Putamen (tissue), 1 donor: ENCODE measurements around the gene PTPN3.

Experiments
- DNase-seq: peaks from one replicate; pipeline ENCODE4 v3.0.0-alpha.2; 2016; ENCODE audit warnings: low spot score

Gene PTPN3

GRCh38 chr9:109506097-109506712 lies 8.1 kb upstream of the PTPN3 start:
- DNase-seq, result no peak

GRCh38 chr9:109504689-109505088 lies 6.6 kb upstream of the PTPN3 start:
- no peak for DNase-seq

DNA sequence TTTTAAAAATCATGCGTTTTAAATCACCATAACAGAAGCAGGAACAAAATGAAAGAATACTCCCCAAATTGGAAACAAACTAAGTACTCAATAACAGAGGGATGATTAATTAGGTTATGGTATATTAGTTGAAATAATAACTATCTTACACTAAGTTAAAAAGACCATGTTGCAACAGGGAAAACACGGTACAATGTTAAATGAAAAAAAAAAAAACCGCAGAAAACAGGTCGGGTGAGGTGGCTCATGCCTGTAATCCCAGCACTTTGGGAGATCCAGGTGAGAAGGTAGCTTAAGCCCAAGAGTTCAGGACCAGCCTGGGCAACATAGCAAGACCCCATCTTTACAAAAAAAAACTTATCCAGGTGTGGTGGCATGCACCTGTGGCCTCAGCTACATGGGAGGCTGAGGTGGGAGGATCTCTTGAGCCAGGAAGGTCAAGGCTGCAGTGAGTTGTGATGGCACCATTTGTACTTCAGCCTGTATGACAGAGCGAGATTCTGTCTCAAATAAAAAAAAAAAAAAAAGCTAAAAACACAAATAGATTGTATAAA lies 2.4 kb upstream of the PTPN3 start:
- DNase-seq, result no peak

- no peak for DNase-seq
Measured at GRCh38 chr9:109499631-109500410, 1.7 kb upstream of the PTPN3 start.

GRCh38 chr9:109499093-109499630 lies 1.1 kb upstream of the PTPN3 start:
- no peak for DNase-seq

GRCh38 chr9:109497226-109498153 lies 617 bp downstream of the PTPN3 start:
- no peak for DNase-seq

DNA sequence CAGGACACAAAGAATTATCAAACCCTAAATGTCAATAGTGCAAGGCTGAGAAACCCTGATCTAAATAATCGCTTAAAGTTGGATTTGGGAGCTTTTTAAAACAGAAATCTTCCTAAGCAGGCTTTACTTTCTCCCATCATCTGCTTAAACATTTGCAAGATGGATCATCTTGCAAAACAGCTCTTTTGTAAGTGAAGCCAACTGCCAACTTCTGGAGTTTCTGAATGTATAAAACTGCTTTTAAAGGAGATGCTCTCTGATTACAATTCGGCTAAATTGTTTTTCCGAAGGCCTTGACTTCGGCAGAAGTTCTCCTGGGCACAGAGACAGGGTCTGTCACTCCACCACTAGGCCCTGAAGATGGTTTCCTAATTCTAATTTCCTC lies 1.3 kb downstream of the PTPN3 start:
- DNase-seq, result no peak

DNA sequence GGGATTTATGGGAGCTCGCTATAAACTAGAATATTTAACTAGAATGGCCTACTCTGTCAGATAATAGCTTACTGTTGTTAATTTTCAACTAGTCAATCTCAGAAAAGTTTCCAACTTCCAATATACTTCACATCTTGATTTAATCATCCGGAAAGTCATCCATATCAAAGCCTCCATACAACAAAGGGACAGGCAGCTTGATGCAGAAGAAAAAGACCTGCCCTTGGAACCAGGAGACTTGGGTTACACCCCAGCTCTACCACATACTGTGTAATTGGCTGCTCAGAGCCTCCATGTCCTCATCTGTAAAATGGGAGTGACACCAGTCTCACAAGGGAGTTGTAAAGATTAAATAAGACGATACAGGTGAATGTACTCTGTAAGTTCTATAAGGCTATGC lies 1.9 kb downstream of the PTPN3 start:
- DNase-seq, result no peak

- DNase-seq, result no peak
Measured at GRCh38 chr9:109493648-109494047, 4.5 kb downstream of the PTPN3 start.

GRCh38 chr9:109491590-109491989 lies 6.5 kb downstream of the PTPN3 start:
- no peak for DNase-seq

DNA sequence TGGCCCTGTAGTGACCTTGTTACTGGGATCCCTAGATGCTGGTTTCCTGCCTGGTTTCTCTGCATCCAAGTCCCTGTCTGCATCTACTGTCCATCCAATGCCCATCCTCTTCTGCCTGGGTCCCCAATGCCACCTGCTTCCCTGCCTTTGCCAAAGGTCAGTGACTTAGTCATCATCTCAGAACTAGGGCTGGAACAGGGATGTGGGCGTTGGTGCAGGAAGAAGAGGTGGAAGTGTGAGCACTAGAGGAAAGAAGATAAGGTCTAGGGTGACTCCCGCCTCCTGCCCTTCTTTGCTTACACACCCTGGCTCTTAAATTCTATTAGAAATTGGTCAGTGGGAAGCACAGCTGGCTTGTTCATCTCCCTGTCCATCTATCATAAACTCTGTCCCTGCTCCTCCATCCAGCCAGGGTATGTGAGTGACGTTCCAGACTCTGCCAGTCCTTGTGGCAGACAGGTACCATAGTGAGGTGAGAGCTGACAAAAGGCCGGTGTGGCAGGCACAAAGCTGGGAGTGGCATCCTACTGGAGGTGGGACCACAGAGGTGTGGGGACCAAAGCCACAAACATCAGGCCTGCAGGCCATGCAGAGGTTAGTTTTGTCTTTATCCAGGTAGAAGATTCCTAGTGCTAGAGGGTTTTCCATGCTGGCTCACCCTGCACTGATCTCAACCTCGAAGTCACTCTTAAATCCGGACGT lies 9.2 kb downstream of the PTPN3 start:
- DNase-seq, result no peak

GRCh38 chr9:109488351-109488750 lies 9.8 kb downstream of the PTPN3 start:
- DNase-seq, result no peak

- no peak for DNase-seq
Measured at GRCh38 chr9:109487247-109487646, 10.9 kb downstream of the PTPN3 start.

DNA sequence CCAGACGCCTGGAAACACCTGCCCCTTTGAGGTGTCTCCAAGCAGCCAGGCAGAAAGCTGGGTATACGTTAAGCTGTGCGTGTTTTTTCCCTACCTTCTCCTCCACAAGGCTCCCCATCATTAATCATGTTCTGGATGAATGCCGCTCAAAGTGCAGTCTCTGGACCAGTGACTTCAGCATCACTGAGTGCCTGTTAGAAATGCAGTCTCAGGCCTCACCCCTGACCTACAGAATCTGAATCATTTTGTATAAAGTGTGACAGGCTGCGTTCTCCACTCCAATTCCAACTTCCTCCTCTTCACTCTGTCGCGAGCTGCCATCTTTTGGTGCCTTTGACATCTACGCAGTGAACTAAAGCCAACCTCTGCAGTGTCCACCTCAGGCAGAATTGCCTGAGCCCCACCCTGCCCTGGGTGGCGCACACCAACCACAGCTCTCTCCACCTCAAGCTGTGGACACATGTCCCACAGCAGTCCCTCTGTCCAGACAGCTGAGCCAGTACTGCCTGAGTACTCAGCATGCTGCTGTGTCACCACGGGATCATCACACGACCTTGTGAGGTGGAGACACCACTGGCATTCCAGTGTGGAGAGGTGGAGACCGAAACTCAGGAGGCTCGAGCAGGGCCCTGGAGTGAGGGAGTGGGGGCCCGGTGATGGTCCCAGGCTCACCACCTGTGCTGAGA lies 14.2 kb downstream of the PTPN3 start:
- DNase-seq, result no peak

DNA sequence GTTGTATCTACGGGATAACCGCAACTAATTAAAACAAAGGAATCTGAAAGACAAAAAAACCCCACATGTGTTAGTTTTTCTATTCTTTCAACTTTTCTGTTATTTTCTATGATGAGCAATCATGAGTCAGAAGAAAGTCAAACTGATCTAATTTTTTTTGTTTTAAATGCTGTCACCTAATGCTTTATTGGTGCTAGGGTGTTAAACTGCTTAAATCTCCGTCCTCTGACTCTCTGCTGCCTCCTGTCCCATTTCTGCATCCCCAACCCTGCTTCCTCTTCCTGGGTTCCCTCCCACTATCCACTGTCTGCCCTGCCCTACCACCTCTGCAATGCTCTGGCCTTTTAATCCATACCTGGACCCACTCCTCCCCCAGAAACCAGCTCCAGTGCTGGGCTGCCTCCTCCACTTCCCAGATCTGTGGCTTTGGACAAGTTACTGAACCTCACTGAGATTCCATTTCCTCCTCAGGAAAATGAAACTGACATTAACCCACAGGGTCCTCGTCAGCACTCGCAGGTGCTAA lies 15.7 kb downstream of the PTPN3 start:
- DNase-seq, result no peak

DNA sequence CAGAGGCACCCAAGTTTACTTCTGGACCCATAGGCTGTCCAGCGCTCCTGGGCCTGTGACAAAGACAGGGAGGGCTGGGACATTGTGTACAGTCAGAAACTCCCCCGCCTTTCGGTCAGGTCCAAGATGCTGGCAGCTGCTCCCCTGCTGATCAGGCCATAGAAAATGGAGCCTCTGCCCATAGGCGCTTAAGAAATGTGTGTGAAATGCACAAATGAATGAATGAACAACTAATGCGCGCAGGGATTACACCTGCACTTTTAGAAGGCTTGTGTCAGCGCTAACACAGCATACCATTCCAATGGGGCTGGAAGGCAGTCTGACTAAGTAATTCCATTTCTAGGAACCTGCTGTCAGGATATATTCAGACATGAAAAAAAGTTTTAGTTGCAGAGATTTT lies 16.3 kb downstream of the PTPN3 start:
- DNase-seq, result no peak

GRCh38 chr9:109479822-109480221 lies 18.3 kb downstream of the PTPN3 start:
- no peak for DNase-seq

DNA sequence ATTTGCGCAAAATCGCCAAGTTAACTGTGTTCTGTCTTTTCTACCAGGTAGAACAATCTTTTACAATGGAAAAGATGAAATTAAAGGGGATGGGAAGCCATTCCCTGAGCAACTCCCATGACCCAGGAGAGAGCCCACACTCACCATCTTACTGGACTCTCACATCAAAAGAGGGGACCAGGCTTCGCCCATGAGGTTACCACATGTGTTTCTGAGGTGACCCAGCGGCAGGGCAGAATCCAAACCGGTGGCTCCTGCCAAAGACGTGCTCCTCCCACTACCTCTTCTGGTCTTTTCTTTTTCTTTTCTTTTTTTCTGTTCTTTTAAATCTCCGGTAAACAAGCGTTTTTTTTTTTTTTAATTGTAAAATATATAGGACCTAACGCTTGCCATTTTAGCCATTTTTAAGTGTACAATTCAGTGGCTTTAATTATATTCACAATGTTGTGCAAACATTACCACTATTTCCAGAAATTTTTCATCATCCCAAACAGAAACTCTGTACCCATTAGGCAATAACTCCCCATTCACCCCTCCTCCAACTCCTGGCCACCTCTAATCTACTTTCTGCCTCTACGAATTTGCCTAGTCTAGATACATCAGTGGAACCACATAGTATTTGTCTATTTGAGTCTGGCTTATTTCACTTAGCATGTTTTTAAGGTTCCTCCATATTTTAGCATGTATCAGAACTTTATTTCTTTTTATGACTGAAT lies 19.3 kb downstream of the PTPN3 start:
- DNase-seq, result no peak

DNA sequence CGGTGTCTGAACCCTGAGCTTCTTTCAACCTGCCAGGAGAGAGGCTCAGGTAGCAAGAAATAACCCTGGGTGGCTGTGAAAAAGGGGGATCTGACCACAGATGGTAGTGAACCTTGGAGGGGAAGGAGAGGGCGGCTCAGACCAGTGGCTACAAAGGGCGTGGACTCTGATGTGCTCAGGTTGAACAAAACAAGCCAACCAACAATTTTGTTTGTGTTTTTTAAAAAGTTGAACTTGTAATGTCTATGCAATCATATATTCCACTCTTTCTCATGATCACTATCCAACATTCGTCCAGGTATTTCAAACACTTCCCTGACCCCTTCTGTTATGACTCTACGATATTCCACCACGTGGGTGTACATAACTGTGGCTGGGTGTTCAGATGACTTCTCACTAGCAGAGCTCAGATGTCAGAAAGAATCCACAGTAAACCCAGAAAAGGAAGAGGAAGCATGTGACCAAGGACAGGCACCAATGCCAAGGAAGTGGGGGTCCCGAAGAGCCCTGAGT lies 20.0 kb downstream of the PTPN3 start:
- no peak for DNase-seq
